HG03520 (cell line): Measurements from ENCODE around the gene JHY.

Experiments used
- ATAC-seq: cut with Tn5 transposase; IDR thresholded peaks from one replicate; pipeline ENCODE4 v1.9.1; 2021; ENCODE audit warnings: mild to moderate bottlenecking, moderate library complexity; ENCODE audit not compliant: unreplicated experiment

Gene JHY

DNA sequence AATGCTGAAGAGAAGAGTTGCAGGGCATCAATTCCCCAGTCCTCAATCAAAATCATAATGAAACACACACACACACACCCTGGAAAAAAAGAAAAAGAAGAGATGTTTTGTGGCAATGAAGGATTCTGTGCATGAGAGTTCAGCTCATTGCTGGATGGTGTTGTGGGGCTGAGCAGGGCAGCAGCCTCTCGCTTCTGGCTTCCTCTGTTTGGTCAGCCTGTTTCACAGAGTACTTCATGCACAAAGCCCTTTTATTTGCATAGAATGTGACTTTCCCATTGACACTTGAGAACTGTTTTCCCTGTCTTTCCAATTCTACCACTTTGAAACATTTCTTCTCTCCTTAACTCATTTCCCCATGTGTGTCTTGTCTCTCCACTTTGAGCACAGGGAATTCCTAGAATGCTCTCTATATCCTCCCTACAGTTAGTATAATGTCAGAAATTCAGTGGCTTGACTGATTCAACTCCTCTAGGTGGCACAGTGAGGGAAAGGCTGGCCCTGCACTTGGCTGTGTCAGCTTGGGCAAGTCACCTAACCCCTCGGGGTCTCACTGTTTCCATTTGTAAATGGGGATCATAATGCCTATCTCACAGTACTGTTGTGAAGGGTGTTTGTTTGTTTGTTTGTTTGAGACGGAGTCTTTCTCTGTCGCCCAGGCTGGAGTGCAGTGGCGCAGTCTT lies 124.4 kb downstream of the JHY start:
- no peak for ATAC-seq
